Spleen (tissue), 11 donors: ENCODE results near the gene ALX4. TPM values are rescaled to one million over a fixed set of nuclear protein-coding genes. Genes with fewer than 3 reads are reported as not detected.

Experiments
- DNase-seq: peaks from one replicate; pipeline ENCODE4 v3.0.0-alpha.2; 2020
- H3K27ac ChIP-seq, 8 donors: fragments of 200-600 bp; sonication (generic) in 7 of 8; 1 replicate in 4 of 8; 2 replicates in 4 of 8; pipeline versions ENCODE4 v1.5.0 to v1.8.0; 2016 to 2021; ENCODE audit warnings: inconsistent platforms in 4 of 8, mild to moderate bottlenecking in 4 of 8, moderate library complexity in 1 of 8
- H3K27me3 ChIP-seq, 7 donors: fragments of 200-600 bp; sonication (generic) in 6 of 7; replicated peaks in 1 of 7; 1 replicate in 4 of 7; 2 replicates in 3 of 7; pipeline versions ENCODE4 v1.5.0 to v1.8.0; 2016 to 2021; ENCODE audit warnings: inconsistent platforms in 3 of 7, mild to moderate bottlenecking in 1 of 7
- H3K36me3 ChIP-seq, 6 donors: fragments of 200-600 bp; sonication (generic) in 5 of 6; 1 replicate in 4 of 6; 2 replicates in 2 of 6; pipeline versions ENCODE4 v1.5.0 to v1.8.0; 2016 to 2021; ENCODE audit warnings: inconsistent platforms in 2 of 6
- H3K4me1 ChIP-seq, 6 donors: fragments of 200-600 bp; sonication (generic) in 5 of 6; 1 replicate in 3 of 6; 2 replicates in 3 of 6; pipeline versions ENCODE4 v1.5.0 to v1.8.0; 2016 to 2021; ENCODE audit warnings: inconsistent platforms in 3 of 6
- H3K4me3 ChIP-seq, 8 donors: fragments of 200-600 bp; sonication (generic) in 7 of 8; 1 replicate in 4 of 8; 2 replicates in 4 of 8; pipeline versions ENCODE4 v1.5.0 to v1.8.0; 2016 to 2021; ENCODE audit warnings: inconsistent platforms in 4 of 8, mild to moderate bottlenecking in 4 of 8, moderate library complexity in 2 of 8
- H3K9me3 ChIP-seq, 8 donors: fragments of 200-600 bp; sonication (generic) in 7 of 8; 1 replicate in 4 of 8; 2 replicates in 4 of 8; pipeline versions ENCODE4 v1.5.0 to v1.8.0; 2016 to 2021; ENCODE audit warnings: inconsistent platforms in 4 of 8
- POLR2A ChIP-seq, 3 donors: fragments of 450-650 bp; IDR thresholded peaks; one replicate each; pipeline ENCODE4 v1.5.1; 2017; ENCODE audit warnings: antibody characterized with exemption in 3 of 3, mild to moderate bottlenecking in 1 of 3
- POLR2AphosphoS5 ChIP-seq, 3 donors: sonication (generic); formaldehyde crosslinking; IDR thresholded peaks; one replicate each; pipeline ENCODE4 v1.5.1; 2017; ENCODE audit warnings: antibody characterized with exemption in 3 of 3
- WGBS, 5 donors: extraction: QIAGEN DNeasy Blood & Tissue Kit in 3 of 5; methylation state at CpG; one replicate each; pipeline versions ENCODE4 v1.1.5 to v1.1.7; 2013 to 2018; 5-methylcytosine and 5-hydroxymethylcytosine counted together
- intact Hi-C: fragments of 100-400 bp; cut with DNase I; formaldehyde crosslinking; loops from one replicate; pipeline ENCODE4 v1.15.0; 2023; ENCODE audit warnings: low total_unique reads
- polyA plus RNA-seq, 3 donors: library from polyadenylated mRNA; stranded (reverse); fragments of 200-250 nt; gene quantifications; one replicate each; pipeline ENCODE4 v1.2.1, GENCODE V29; 2013
- total RNA-seq, 7 donors: library from RNA; depleted of rRNA in 3 of 7; stranded (reverse); fragments of >200 nt in 3 of 7; fragmentation: NEBNext Ultra II Directional in 4 of 7; extraction: Animal tissue kit (Norgen Biotek cat#: 25700) in 4 of 7; gene quantifications; one replicate each; pipeline versions ENCODE4 v1.1.0 to v1.2.1, GENCODE V29; 2016 to 2021
- TF ChIP-seq, protein P1 (sequence below), 11 experiments: fragments of 200-600 bp in 7 of 11; fragments of 450-650 bp in 4 of 11; sonication (generic) in 4 of 11; IDR thresholded peaks in 8 of 11; conservative IDR thresholded peaks in 3 of 11; 1 replicate in 7 of 11; 2 replicates in 4 of 11; pipeline versions ENCODE4 v1.4.0 to v1.8.0; 2016 to 2021; ENCODE audit warnings: antibody characterized with exemption in 11 of 11, inconsistent platforms in 4 of 11, mild to moderate bottlenecking in 1 of 11
- donor health status: healthy with polysubstance abuse.
- donor health status: DM: no; HTN: no; CAD: no; lungs with moderate emphysema.
- donor health status: DM: no; HTN: no; CAD: no.
- donor health status: Bipolar disorder and iron deficiency.
- donor health status: healthy.
- donor health status: DM: no; HTN: no; CAD: no.
- donor health status: DM: yes; HTN: yes; CAD: no.

ALX4 gene
- total and polyA plus RNA-seq, 10 donors, result 0.11 TPM; not detected in 9

DNA sequence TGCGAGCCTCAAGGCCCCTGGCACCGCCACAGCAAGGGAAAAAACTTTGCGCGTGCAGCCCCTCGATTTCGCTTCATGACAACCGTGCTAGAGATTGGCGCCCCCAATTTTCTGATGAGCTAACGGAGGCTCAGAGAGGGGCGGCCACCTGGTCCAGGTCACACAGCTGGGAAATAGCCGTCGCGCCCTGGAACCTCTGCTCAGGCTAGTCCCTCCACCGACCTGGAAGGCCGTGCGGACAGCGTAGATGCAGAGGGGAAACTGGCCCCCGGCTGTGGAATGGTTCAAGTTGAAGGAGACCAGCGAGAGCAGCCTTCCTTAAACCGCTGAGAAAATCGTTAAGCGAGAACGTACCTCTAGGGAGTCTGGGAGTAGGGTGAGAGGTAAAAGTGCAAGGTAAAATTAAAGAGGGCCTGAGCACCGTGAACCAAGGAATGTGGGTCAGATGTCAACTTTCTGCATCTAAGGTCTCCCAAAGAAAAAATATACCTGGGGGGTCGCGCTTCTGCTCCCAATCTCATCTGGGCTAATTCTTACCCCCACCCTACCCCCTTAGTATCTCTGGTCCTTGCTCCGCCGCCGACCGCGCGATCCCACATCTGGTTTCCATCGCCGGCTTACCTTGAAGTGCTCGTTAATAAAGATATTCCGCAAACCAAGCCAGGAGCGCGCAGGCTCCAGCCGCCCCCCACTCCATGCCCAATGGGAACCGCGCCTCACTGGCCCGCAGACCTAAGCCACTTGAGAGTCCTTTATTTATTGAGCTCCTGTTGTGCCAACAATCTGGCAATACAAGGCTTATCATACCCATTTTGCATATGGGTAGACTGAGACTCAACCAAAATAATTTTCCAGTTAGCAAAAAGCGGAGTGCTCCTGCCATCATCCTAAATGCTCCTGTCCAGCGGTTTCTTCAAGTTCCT, 1.7 kb upstream of the ALX4 start:
- Histone ChIP-seq H3K27me3 (peaks cover 18 to 100% (median 88%) of the 10 kb centered on the region in 7 donors), H3K4me3 (no peak overlapping the region), H3K9me3 (peaks cover 0 to 4% (median 0%) of the 10 kb centered on the region in 8 donors), H3K27ac (no peak overlapping the region), H3K36me3 (no peaks in the 10 kb centered on the region), H3K4me1 (peaks cover 9 to 41% (median 32%) of the 10 kb centered on the region in 6 donors)
- WGBS, 5 donors, result 9 to 19% (median 13%) methylated on average over 43 to 44 of the region's 44 CpGs
- intact Hi-C loops, result no loop called here
- no peak for DNase-seq
- TF ChIP-seq, protein P1, sequence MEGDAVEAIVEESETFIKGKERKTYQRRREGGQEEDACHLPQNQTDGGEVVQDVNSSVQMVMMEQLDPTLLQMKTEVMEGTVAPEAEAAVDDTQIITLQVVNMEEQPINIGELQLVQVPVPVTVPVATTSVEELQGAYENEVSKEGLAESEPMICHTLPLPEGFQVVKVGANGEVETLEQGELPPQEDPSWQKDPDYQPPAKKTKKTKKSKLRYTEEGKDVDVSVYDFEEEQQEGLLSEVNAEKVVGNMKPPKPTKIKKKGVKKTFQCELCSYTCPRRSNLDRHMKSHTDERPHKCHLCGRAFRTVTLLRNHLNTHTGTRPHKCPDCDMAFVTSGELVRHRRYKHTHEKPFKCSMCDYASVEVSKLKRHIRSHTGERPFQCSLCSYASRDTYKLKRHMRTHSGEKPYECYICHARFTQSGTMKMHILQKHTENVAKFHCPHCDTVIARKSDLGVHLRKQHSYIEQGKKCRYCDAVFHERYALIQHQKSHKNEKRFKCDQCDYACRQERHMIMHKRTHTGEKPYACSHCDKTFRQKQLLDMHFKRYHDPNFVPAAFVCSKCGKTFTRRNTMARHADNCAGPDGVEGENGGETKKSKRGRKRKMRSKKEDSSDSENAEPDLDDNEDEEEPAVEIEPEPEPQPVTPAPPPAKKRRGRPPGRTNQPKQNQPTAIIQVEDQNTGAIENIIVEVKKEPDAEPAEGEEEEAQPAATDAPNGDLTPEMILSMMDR (IDR thresholded peaks at IDR 0.05 in 8 of 11, conservative IDR thresholded peaks at IDR 0.05 in 3 of 11), result no peak
- no peak for TF ChIP-seq POLR2AphosphoS5 (IDR thresholded peaks at IDR 0.05)
- TF ChIP-seq POLR2A (IDR thresholded peaks at IDR 0.05), result no peak

GRCh38 chr11:44310463-44311272, 729 bp upstream of the ALX4 start:
- H3K4me1 ChIP-seq, result peaks cover 8 to 41% (median 29%) of the 10 kb centered on the region in 6 donors
- TF ChIP-seq, protein P1 (IDR thresholded peaks at IDR 0.05 in 8 of 11, conservative IDR thresholded peaks at IDR 0.05 in 3 of 11), result no peak
- TF ChIP-seq POLR2AphosphoS5 (IDR thresholded peaks at IDR 0.05), result no peak
- TF ChIP-seq POLR2A (IDR thresholded peaks at IDR 0.05), result no peak
- WGBS, 5 donors, result 7 to 12% (median 9%) methylated on average over 43 to 49 of the region's 49 CpGs
- peaks cover 0 to 4% (median 0%) of the 10 kb centered on the region in 8 donors for H3K9me3 ChIP-seq
- H3K4me3 ChIP-seq, result peak overlapping the region in 1 of 8 donors; percentile 66
- no peaks in the 10 kb centered on the region for H3K36me3 ChIP-seq
- peaks cover 10 to 100% (median 88%) of the 10 kb centered on the region in 7 donors for H3K27me3 ChIP-seq
- no peak overlapping the region for H3K27ac ChIP-seq
- no peak for DNase-seq
- intact Hi-C loops, result no loop called here

- peak overlapping the region in 7 of 8 donors; percentile 22 to 66 (median 28) for H3K4me3 ChIP-seq
- H3K27ac ChIP-seq, result no peak overlapping the region
- intact Hi-C loops, result no loop called here
- H3K36me3 ChIP-seq, result no peaks in the 10 kb centered on the region
- H3K27me3 ChIP-seq, result peaks cover 10 to 100% (median 88%) of the 10 kb centered on the region in 7 donors
- no peak for DNase-seq
- WGBS, 5 donors, result 9 to 10% (median 9%) methylated on average over 6 of the region's 6 CpGs
- peaks cover 0 to 4% (median 0%) of the 10 kb centered on the region in 8 donors for H3K9me3 ChIP-seq
- peaks cover 10 to 45% (median 35%) of the 10 kb centered on the region in 6 donors for H3K4me1 ChIP-seq
- TF ChIP-seq POLR2A (IDR thresholded peaks at IDR 0.05) (no peak), POLR2AphosphoS5 (IDR thresholded peaks at IDR 0.05) (no peak)
- TF ChIP-seq, protein P1 (IDR thresholded peaks at IDR 0.05 in 8 of 11, conservative IDR thresholded peaks at IDR 0.05 in 3 of 11), result no peak
These were observed 195 bp upstream of the ALX4 start for GRCh38 chr11:44310206-44310462.
